Loucy (cell line): ENCODE data around the gene HPD.

Source experiments
- EZH2phosphoT487 ChIP-seq: fragments of 200-600 bp; IDR thresholded peaks from 2 replicates; pipeline ENCODE4 v1.6.1; 2018; ENCODE audit warnings: antibody characterized with exemption, mild to moderate bottlenecking, moderate library complexity, borderline replicate concordance
- TF ChIP-seq, protein P1 (sequence below): fragments of 200-600 bp; sonication (generic); conservative IDR thresholded peaks from 2 replicates; pipeline ENCODE4 v1.5.1; 2014; ENCODE audit warnings: mild to moderate bottlenecking, antibody characterized with exemption, low read length

DNA sequence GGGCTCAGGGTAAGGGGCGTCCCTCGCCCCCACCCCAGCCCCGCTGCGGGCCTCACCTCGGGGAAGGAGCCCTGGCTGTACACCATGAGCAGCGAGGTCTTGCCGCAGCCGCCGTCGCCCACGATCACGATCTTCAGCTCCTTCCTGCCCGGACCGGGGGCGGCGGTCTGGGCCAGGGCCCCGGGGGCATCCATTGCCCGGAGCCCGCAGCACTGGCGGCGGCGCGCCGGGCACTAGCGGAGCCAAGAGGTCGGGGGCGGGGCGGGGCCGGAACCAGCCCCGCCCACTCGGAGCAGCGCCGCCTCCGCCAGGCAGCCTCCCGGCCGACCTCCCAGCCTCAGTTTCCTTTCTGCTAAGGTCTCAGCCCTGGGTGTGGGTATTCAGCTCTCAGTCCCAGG lies 65.2 kb downstream of the HPD start, which contains the start of gene RHOF:
- TF ChIP-seq, protein P1, sequence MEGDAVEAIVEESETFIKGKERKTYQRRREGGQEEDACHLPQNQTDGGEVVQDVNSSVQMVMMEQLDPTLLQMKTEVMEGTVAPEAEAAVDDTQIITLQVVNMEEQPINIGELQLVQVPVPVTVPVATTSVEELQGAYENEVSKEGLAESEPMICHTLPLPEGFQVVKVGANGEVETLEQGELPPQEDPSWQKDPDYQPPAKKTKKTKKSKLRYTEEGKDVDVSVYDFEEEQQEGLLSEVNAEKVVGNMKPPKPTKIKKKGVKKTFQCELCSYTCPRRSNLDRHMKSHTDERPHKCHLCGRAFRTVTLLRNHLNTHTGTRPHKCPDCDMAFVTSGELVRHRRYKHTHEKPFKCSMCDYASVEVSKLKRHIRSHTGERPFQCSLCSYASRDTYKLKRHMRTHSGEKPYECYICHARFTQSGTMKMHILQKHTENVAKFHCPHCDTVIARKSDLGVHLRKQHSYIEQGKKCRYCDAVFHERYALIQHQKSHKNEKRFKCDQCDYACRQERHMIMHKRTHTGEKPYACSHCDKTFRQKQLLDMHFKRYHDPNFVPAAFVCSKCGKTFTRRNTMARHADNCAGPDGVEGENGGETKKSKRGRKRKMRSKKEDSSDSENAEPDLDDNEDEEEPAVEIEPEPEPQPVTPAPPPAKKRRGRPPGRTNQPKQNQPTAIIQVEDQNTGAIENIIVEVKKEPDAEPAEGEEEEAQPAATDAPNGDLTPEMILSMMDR: no peak
- TF ChIP-seq EZH2phosphoT487: no peak
